ENCODE measurements around the gene USP48.

The USP48 gene

GRCh38 chr1:21705303-21705980 lies 77.5 kb downstream of the USP48 start:
- Histone ChIP-seq H3K4me3 (ENCODE audit: low read length) (no peak overlapping the region), H2AFZ (ENCODE audit: low read depth, low read length) (no peak overlapping the region), H3K27me3 (ENCODE audit: insufficient read depth, low read length) (no peaks in the 10 kb centered on the region), H3K36me3 (ENCODE audit: insufficient read depth, low read length) (peaks cover 41% of the 10 kb centered on the region), H3K4me1 (ENCODE audit: insufficient read depth, low read length) (peaks cover 6% of the 10 kb centered on the region), H3K9me3 (ENCODE audit: low read length) (no peaks in the 10 kb centered on the region)

- Histone ChIP-seq H2AFZ (ENCODE audit: low read depth, low read length) (no peak overlapping the region), H3K36me3 (ENCODE audit: insufficient read depth, low read length) (peaks cover 46% of the 10 kb centered on the region)
These were observed 78.8 kb downstream of the USP48 start for GRCh38 chr1:21704145-21704544.

GRCh38 chr1:21703318-21703963 lies 79.5 kb downstream of the USP48 start:
- no peaks in the 10 kb centered on the region for H3K9me3 ChIP-seq (ENCODE audit: low read length)
- H3K27me3 ChIP-seq (ENCODE audit: insufficient read depth, low read length), result no peaks in the 10 kb centered on the region
- H2AFZ ChIP-seq (ENCODE audit: low read depth, low read length), result no peak overlapping the region
- peaks cover 46% of the 10 kb centered on the region for H3K36me3 ChIP-seq (ENCODE audit: insufficient read depth, low read length)
- peaks cover 6% of the 10 kb centered on the region for H3K4me1 ChIP-seq (ENCODE audit: insufficient read depth, low read length)
- no peak overlapping the region for H3K4me3 ChIP-seq (ENCODE audit: low read length)

More at GRCh38 chr1:21704145-21704544, 78.8 kb downstream of the USP48 start:
- Histone ChIP-seq H3K27me3 (ENCODE audit: insufficient read depth, low read length) (no peaks in the 10 kb centered on the region), H3K4me3 (ENCODE audit: low read length) (no peak overlapping the region), H3K4me1 (ENCODE audit: insufficient read depth, low read length) (peaks cover 6% of the 10 kb centered on the region), H3K9me3 (ENCODE audit: low read length) (no peaks in the 10 kb centered on the region)

GRCh38 chr1:21702780-21703179 lies 80.2 kb downstream of the USP48 start:
- Histone ChIP-seq H3K4me1 (ENCODE audit: insufficient read depth, low read length) (peaks cover 6% of the 10 kb centered on the region), H2AFZ (ENCODE audit: low read depth, low read length) (no peak overlapping the region), H3K4me3 (ENCODE audit: low read length) (no peak overlapping the region), H3K36me3 (ENCODE audit: insufficient read depth, low read length) (peaks cover 45% of the 10 kb centered on the region), H3K9me3 (ENCODE audit: low read length) (no peaks in the 10 kb centered on the region), H3K27me3 (ENCODE audit: insufficient read depth, low read length) (no peaks in the 10 kb centered on the region)

GRCh38 chr1:21701401-21701800 lies 81.5 kb downstream of the USP48 start:
- Histone ChIP-seq H3K36me3 (ENCODE audit: insufficient read depth, low read length) (peaks cover 42% of the 10 kb centered on the region), H2AFZ (ENCODE audit: low read depth, low read length) (no peak overlapping the region), H3K27me3 (ENCODE audit: insufficient read depth, low read length) (no peaks in the 10 kb centered on the region), H3K4me3 (ENCODE audit: low read length) (no peak overlapping the region), H3K4me1 (ENCODE audit: insufficient read depth, low read length) (peaks cover 6% of the 10 kb centered on the region), H3K9me3 (ENCODE audit: low read length) (no peaks in the 10 kb centered on the region)

GRCh38 chr1:21700094-21700493 lies 82.9 kb downstream of the USP48 start:
- peaks cover 4% of the 10 kb centered on the region for H3K4me1 ChIP-seq (ENCODE audit: insufficient read depth, low read length)
- H3K36me3 ChIP-seq (ENCODE audit: insufficient read depth, low read length), result peaks cover 40% of the 10 kb centered on the region
- H3K27me3 ChIP-seq (ENCODE audit: insufficient read depth, low read length), result no peaks in the 10 kb centered on the region
- H3K9me3 ChIP-seq (ENCODE audit: low read length), result no peaks in the 10 kb centered on the region
- no peak overlapping the region for H3K4me3 ChIP-seq (ENCODE audit: low read length)
- H2AFZ ChIP-seq (ENCODE audit: low read depth, low read length), result no peak overlapping the region

- no peak overlapping the region for H3K4me3 ChIP-seq (ENCODE audit: low read length)
- no peaks in the 10 kb centered on the region for H3K27me3 ChIP-seq (ENCODE audit: insufficient read depth, low read length)
- H3K4me1 ChIP-seq (ENCODE audit: insufficient read depth, low read length), result no peaks in the 10 kb centered on the region
- no peak overlapping the region for H2AFZ ChIP-seq (ENCODE audit: low read depth, low read length)
- no peaks in the 10 kb centered on the region for H3K9me3 ChIP-seq (ENCODE audit: low read length)
- H3K36me3 ChIP-seq (ENCODE audit: insufficient read depth, low read length), result peaks cover 50% of the 10 kb centered on the region
These were observed 86.0 kb downstream of the USP48 start for GRCh38 chr1:21696931-21697330.

- Histone ChIP-seq H3K27me3 (ENCODE audit: insufficient read depth, low read length) (no peaks in the 10 kb centered on the region), H3K4me3 (ENCODE audit: low read length) (no peak overlapping the region), H3K4me1 (ENCODE audit: insufficient read depth, low read length) (no peaks in the 10 kb centered on the region), H2AFZ (ENCODE audit: low read depth, low read length) (no peak overlapping the region), H3K36me3 (ENCODE audit: insufficient read depth, low read length) (peaks cover 60% of the 10 kb centered on the region), H3K9me3 (ENCODE audit: low read length) (no peaks in the 10 kb centered on the region)
These were observed 89.2 kb downstream of the USP48 start for GRCh38 chr1:21693732-21694131.

- H3K4me3 ChIP-seq (ENCODE audit: low read length), result no peak overlapping the region
- H2AFZ ChIP-seq (ENCODE audit: low read depth, low read length), result no peak overlapping the region
- H3K9me3 ChIP-seq (ENCODE audit: low read length), result peaks cover 7% of the 10 kb centered on the region
- no peaks in the 10 kb centered on the region for H3K27me3 ChIP-seq (ENCODE audit: insufficient read depth, low read length)
- H3K36me3 ChIP-seq (ENCODE audit: insufficient read depth, low read length), result peaks cover 69% of the 10 kb centered on the region
- no peaks in the 10 kb centered on the region for H3K4me1 ChIP-seq (ENCODE audit: insufficient read depth, low read length)
These were observed 91.2 kb downstream of the USP48 start for GRCh38 chr1:21691739-21692138.

GRCh38 chr1:21689661-21690372 lies 93.1 kb downstream of the USP48 start:
- Histone ChIP-seq H3K9me3 (ENCODE audit: low read length) (peaks cover 21% of the 10 kb centered on the region), H2AFZ (ENCODE audit: low read depth, low read length) (no peak overlapping the region), H3K36me3 (ENCODE audit: insufficient read depth, low read length) (peaks cover 75% of the 10 kb centered on the region), H3K4me3 (ENCODE audit: low read length) (no peak overlapping the region), H3K4me1 (ENCODE audit: insufficient read depth, low read length) (no peaks in the 10 kb centered on the region), H3K27me3 (ENCODE audit: insufficient read depth, low read length) (no peaks in the 10 kb centered on the region)

GRCh38 chr1:21687081-21687529 lies 95.8 kb downstream of the USP48 start:
- Histone ChIP-seq H3K9me3 (ENCODE audit: low read length) (peaks cover 24% of the 10 kb centered on the region), H3K4me3 (ENCODE audit: low read length) (no peak overlapping the region), H3K4me1 (ENCODE audit: insufficient read depth, low read length) (no peaks in the 10 kb centered on the region), H3K27me3 (ENCODE audit: insufficient read depth, low read length) (no peaks in the 10 kb centered on the region), H3K36me3 (ENCODE audit: insufficient read depth, low read length) (peaks cover 64% of the 10 kb centered on the region), H2AFZ (ENCODE audit: low read depth, low read length) (no peak overlapping the region)

GRCh38 chr1:21685946-21686678 lies 96.8 kb downstream of the USP48 start:
- Histone ChIP-seq H3K36me3 (ENCODE audit: insufficient read depth, low read length) (peaks cover 65% of the 10 kb centered on the region), H3K4me1 (ENCODE audit: insufficient read depth, low read length) (no peaks in the 10 kb centered on the region), H3K9me3 (ENCODE audit: low read length) (peaks cover 24% of the 10 kb centered on the region), H3K27me3 (ENCODE audit: insufficient read depth, low read length) (no peaks in the 10 kb centered on the region), H3K4me3 (ENCODE audit: low read length) (no peak overlapping the region), H2AFZ (ENCODE audit: low read depth, low read length) (no peak overlapping the region)

- H3K4me3 ChIP-seq (ENCODE audit: low read length), result no peak overlapping the region
- no peak overlapping the region for H2AFZ ChIP-seq (ENCODE audit: low read depth, low read length)
- peaks cover 45% of the 10 kb centered on the region for H3K36me3 ChIP-seq (ENCODE audit: insufficient read depth, low read length)
- no peaks in the 10 kb centered on the region for H3K4me1 ChIP-seq (ENCODE audit: insufficient read depth, low read length)
- peaks cover 15% of the 10 kb centered on the region for H3K9me3 ChIP-seq (ENCODE audit: low read length)
- no peaks in the 10 kb centered on the region for H3K27me3 ChIP-seq (ENCODE audit: insufficient read depth, low read length)
These were observed 101.5 kb downstream of the USP48 start for GRCh38 chr1:21681426-21681825.
